Measurements from ENCODE around the gene GXYLT1. TPM values are rescaled to one million over a fixed set of nuclear protein-coding genes. Genes with fewer than 3 reads are reported as not detected.

Gene GXYLT1
- total and polyA plus RNA-seq, 2 of the 13 experiments (the other 11 are each of a cell fraction or from before 2014, with no cell fraction given): 7.8 to 17.0 TPM

DNA sequence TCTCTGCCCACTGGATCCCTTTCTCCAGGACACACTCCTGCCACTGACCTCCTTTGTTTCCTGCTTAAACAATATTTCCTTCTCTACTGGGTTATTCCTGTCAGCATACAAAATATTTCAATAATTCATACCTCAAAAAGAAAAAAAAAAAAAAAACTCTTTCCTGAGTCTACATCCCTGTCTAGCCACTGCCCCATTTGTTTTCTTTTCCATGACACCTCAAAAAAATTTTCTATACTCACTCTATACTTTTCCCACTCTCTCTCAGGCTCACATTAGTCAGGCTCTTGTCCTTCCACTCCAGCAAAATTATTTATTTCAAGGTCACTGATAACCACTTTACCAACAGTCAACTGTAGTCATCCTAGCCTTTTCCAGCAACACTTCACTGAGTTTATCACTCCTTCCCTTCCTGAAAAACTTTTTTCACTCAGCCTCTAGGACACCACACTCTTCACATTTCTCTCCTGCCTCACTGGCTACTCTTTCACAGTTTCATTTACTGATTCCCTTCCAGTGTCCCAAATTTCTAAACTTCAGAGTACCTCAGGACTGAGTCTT is 29.4 kb upstream of the GXYLT1 start:
- peaks cover 7% of the 10 kb centered on the region for H3K4me1 ChIP-seq (ENCODE audit: insufficient read depth, low read length)
- in situ Hi-C loops (cut with HindIII; ENCODE audit: extremely low pct_ligation_motif_present, low pct_unique_long_range_greater_than_20kb): no loop called here
- no peak for FAIRE-seq

More for the DNA sequence above, 29.4 kb upstream of the GXYLT1 start:
- POLR2A ChIA-PET: no interaction called here
- TF ChIP-seq, protein P1, sequence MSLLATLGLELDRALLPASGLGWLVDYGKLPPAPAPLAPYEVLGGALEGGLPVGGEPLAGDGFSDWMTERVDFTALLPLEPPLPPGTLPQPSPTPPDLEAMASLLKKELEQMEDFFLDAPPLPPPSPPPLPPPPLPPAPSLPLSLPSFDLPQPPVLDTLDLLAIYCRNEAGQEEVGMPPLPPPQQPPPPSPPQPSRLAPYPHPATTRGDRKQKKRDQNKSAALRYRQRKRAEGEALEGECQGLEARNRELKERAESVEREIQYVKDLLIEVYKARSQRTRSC (CRISPR knock-in tag; IDR thresholded peaks at IDR 0.05; ENCODE audit: low read depth): no peak
- TF ChIP-seq KLF12 (CRISPR knock-in tag; IDR thresholded peaks at IDR 0.05; ENCODE audit: borderline replicate concordance) (no peak), ZFP36L2 (CRISPR knock-in tag; IDR thresholded peaks at IDR 0.05) (no peak), CCAR2 (optimal IDR thresholded peaks at IDR 0.05; ENCODE audit: low read depth, low read length) (no peak), DNMT3B (CRISPR knock-in tag; conservative IDR thresholded peaks at IDR 0.05) (no peak), ZNF160 (CRISPR knock-in tag; IDR thresholded peaks at IDR 0.05) (no peak), MEF2D (CRISPR knock-in tag; IDR thresholded peaks at IDR 0.05) (no peak), SRF (IDR thresholded peaks at IDR 0.05; ENCODE audit: low read depth, low read length) (no peak)
- TF ChIP-seq, protein P2, sequence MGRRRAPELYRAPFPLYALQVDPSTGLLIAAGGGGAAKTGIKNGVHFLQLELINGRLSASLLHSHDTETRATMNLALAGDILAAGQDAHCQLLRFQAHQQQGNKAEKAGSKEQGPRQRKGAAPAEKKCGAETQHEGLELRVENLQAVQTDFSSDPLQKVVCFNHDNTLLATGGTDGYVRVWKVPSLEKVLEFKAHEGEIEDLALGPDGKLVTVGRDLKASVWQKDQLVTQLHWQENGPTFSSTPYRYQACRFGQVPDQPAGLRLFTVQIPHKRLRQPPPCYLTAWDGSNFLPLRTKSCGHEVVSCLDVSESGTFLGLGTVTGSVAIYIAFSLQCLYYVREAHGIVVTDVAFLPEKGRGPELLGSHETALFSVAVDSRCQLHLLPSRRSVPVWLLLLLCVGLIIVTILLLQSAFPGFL (CRISPR knock-in tag; IDR thresholded peaks at IDR 0.05): no peak
- TF ChIP-seq, protein P3, sequence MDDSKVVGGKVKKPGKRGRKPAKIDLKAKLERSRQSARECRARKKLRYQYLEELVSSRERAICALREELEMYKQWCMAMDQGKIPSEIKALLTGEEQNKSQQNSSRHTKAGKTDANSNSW (CRISPR knock-in tag; IDR thresholded peaks at IDR 0.05; ENCODE audit: borderline replicate concordance): no peak
- TF ChIP-seq, protein P4, sequence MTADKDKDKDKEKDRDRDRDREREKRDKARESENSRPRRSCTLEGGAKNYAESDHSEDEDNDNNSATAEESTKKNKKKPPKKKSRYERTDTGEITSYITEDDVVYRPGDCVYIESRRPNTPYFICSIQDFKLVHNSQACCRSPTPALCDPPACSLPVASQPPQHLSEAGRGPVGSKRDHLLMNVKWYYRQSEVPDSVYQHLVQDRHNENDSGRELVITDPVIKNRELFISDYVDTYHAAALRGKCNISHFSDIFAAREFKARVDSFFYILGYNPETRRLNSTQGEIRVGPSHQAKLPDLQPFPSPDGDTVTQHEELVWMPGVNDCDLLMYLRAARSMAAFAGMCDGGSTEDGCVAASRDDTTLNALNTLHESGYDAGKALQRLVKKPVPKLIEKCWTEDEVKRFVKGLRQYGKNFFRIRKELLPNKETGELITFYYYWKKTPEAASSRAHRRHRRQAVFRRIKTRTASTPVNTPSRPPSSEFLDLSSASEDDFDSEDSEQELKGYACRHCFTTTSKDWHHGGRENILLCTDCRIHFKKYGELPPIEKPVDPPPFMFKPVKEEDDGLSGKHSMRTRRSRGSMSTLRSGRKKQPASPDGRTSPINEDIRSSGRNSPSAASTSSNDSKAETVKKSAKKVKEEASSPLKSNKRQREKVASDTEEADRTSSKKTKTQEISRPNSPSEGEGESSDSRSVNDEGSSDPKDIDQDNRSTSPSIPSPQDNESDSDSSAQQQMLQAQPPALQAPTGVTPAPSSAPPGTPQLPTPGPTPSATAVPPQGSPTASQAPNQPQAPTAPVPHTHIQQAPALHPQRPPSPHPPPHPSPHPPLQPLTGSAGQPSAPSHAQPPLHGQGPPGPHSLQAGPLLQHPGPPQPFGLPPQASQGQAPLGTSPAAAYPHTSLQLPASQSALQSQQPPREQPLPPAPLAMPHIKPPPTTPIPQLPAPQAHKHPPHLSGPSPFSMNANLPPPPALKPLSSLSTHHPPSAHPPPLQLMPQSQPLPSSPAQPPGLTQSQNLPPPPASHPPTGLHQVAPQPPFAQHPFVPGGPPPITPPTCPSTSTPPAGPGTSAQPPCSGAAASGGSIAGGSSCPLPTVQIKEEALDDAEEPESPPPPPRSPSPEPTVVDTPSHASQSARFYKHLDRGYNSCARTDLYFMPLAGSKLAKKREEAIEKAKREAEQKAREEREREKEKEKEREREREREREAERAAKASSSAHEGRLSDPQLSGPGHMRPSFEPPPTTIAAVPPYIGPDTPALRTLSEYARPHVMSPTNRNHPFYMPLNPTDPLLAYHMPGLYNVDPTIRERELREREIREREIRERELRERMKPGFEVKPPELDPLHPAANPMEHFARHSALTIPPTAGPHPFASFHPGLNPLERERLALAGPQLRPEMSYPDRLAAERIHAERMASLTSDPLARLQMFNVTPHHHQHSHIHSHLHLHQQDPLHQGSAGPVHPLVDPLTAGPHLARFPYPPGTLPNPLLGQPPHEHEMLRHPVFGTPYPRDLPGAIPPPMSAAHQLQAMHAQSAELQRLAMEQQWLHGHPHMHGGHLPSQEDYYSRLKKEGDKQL (CRISPR knock-in tag; IDR thresholded peaks at IDR 0.05; ENCODE audit: low read depth): no peak
- TF ChIP-seq, protein P5, sequence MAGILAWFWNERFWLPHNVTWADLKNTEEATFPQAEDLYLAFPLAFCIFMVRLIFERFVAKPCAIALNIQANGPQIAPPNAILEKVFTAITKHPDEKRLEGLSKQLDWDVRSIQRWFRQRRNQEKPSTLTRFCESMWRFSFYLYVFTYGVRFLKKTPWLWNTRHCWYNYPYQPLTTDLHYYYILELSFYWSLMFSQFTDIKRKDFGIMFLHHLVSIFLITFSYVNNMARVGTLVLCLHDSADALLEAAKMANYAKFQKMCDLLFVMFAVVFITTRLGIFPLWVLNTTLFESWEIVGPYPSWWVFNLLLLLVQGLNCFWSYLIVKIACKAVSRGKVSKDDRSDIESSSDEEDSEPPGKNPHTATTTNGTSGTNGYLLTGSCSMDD (CRISPR knock-in tag; IDR thresholded peaks at IDR 0.05): no peak
- TF ChIP-seq, protein P6, sequence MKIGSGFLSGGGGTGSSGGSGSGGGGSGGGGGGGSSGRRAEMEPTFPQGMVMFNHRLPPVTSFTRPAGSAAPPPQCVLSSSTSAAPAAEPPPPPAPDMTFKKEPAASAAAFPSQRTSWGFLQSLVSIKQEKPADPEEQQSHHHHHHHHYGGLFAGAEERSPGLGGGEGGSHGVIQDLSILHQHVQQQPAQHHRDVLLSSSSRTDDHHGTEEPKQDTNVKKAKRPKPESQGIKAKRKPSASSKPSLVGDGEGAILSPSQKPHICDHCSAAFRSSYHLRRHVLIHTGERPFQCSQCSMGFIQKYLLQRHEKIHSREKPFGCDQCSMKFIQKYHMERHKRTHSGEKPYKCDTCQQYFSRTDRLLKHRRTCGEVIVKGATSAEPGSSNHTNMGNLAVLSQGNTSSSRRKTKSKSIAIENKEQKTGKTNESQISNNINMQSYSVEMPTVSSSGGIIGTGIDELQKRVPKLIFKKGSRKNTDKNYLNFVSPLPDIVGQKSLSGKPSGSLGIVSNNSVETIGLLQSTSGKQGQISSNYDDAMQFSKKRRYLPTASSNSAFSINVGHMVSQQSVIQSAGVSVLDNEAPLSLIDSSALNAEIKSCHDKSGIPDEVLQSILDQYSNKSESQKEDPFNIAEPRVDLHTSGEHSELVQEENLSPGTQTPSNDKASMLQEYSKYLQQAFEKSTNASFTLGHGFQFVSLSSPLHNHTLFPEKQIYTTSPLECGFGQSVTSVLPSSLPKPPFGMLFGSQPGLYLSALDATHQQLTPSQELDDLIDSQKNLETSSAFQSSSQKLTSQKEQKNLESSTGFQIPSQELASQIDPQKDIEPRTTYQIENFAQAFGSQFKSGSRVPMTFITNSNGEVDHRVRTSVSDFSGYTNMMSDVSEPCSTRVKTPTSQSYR (CRISPR knock-in tag; IDR thresholded peaks at IDR 0.05; ENCODE audit: borderline replicate concordance): no peak
- DNase-seq (ENCODE audit: low spot score) (no peak), ATAC-seq (no peak)
- H3K27ac ChIP-seq (ENCODE audit: extremely low read length, insufficient read depth, low read length): no peak overlapping the region
- H3K79me2 ChIP-seq (ENCODE audit: insufficient read depth, low read length): no peaks in the 10 kb centered on the region
- H3K36me3 ChIP-seq (replicated peaks in 1 of 2; ENCODE audit: control insufficient read depth in 1 of 2, insufficient read depth in 2 of 2, low read length in 2 of 2): no peaks in the 10 kb centered on the region; a peak in 1 of 5 replicates
- no peak overlapping the region for H3K9ac ChIP-seq (ENCODE audit: insufficient read depth, low read depth, low read length)
- H3K4me2 ChIP-seq (ENCODE audit: low read depth, low read length): no peak overlapping the region
- H3K4me3 ChIP-seq (replicated peaks in 1 of 3; ENCODE audit: insufficient read depth in 1 of 3, low read depth in 2 of 3, low read length in 3 of 3): no peak overlapping the region
- no peaks in the 10 kb centered on the region for H3K9me3 ChIP-seq (ENCODE audit: low read length)
- H4K20me1 ChIP-seq (ENCODE audit: insufficient read depth, low read length): no peaks in the 10 kb centered on the region
- BruUV-seq (replicated peaks): no TSS peak
- no peaks in the 10 kb centered on the region for H3K27me3 ChIP-seq (ENCODE audit: control insufficient read depth in 1 of 2, insufficient read depth in 2 of 2, low read length in 2 of 2)
- intact Hi-C loops (cut with micrococcal nuclease; ENCODE audit: unreplicated experiment): no loop called here
- CTCF ChIA-PET (ENCODE audit: low intra/inter-chr PET ratio, low total read pairs): no interaction called here
- H2AFZ ChIP-seq (ENCODE audit: low read length): no peak overlapping the region

All from HepG2 (cell line).